ENCODE results near the gene CCDC196. TPM values are rescaled to one million over a fixed set of nuclear protein-coding genes. Genes with fewer than 3 reads are reported as not detected.

The CCDC196 gene
- total RNA-seq, 1 experiment from 2014 or later: not detected

- Histone ChIP-seq H3K4ac (ENCODE audit: low read depth, low read length) (no peak overlapping the region), H4K5ac (ENCODE audit: insufficient read length, low read depth, low read length) (no peak overlapping the region), H3K14ac (ENCODE audit: insufficient read depth, low read length) (no peak overlapping the region), H2BK5ac (ENCODE audit: insufficient read length, low read length) (no peak overlapping the region), H3K4me2 (ENCODE audit: insufficient read depth, insufficient read length, low read length) (no peak overlapping the region), H3K56ac (ENCODE audit: insufficient read length, low read depth, low read length) (no peak overlapping the region), H2BK120ac (ENCODE audit: low read depth, low read length, poor library complexity, severe bottlenecking) (no peak overlapping the region), H3K18ac (ENCODE audit: insufficient read length, low read depth, low read length) (no peak overlapping the region), H4K20me1 (ENCODE audit: control insufficient read depth, insufficient read depth, insufficient read length) (no peaks in the 10 kb centered on the region), H3K23me2 (ENCODE audit: insufficient read length, low read depth, low read length, poor library complexity, severe bottlenecking) (peaks cover 6% of the 10 kb centered on the region), H4K8ac (replicated peaks; ENCODE audit: insufficient read length, low read depth, low read length) (no peak overlapping the region), H3K23ac (ENCODE audit: insufficient read length, low read depth, low read length) (no peak overlapping the region), H2BK20ac (ENCODE audit: low read depth, low read length, poor library complexity, severe bottlenecking) (no peak overlapping the region), H3K9ac (ENCODE audit: extremely low read depth, insufficient read length, low read length) (no peak overlapping the region), H2AK5ac (ENCODE audit: insufficient read length, low read length) (no peak overlapping the region), H3K27ac (ENCODE audit: insufficient read length, low read depth, low read length) (no peak overlapping the region), H2BK15ac (ENCODE audit: low read depth, low read length) (no peak overlapping the region), H3K79me1 (ENCODE audit: insufficient read depth, low read depth, low read length, poor library complexity, severe bottlenecking) (no peaks in the 10 kb centered on the region), H2AFZ (ENCODE audit: low read length) (no peak overlapping the region), H3K27me3 (ENCODE audit: insufficient read depth, low read length) (no peaks in the 10 kb centered on the region), H4K91ac (ENCODE audit: insufficient read length, low read depth, low read length) (no peak overlapping the region), H3K9me3 (ENCODE audit: control insufficient read depth, low read depth, low read length) (no peaks in the 10 kb centered on the region), H3K4me1 (ENCODE audit: insufficient read depth, low read length) (no peaks in the 10 kb centered on the region), H2BK12ac (ENCODE audit: insufficient read length, low read depth, low read length) (no peak overlapping the region), H3T11ph (ENCODE audit: low read length) (no peak overlapping the region), H3K79me2 (ENCODE audit: insufficient read depth, low read length) (no peaks in the 10 kb centered on the region)
- no peak for TF ChIP-seq CTCF (conservative IDR thresholded peaks at IDR 0.05)
- Mint-ChIP-seq H3K9me3 (no peaks in the 10 kb centered on the region), H3K36me3 (ENCODE audit: insufficient read depth in 1 of 3, low read depth in 3 of 3) (peaks cover 0 to 4% (median 0%) of the 10 kb centered on the region in 3 experiments; a peak in 3 of 7 replicates), H3K27ac (no peak overlapping the region), H3K4me3 (no peak overlapping the region), H3K4me1 (peaks cover 4 to 5% of the 10 kb centered on the region in 2 experiments; a peak in 3 of 4 replicates), H3K27me3 (ENCODE audit: low read depth) (peaks cover 10% of the 10 kb centered on the region)
- no CpG with 5 or more reads among the region's 1 CpG for WGBS (ENCODE audit: extremely low coverage, insufficient read length, low lambda C conversion rate)
- no peak for DNase-seq
Observed at GRCh38 chr14:66503532-66503931, 17.4 kb downstream of the CCDC196 start.

Data from H9 (cell line).